ENCODE results near the gene CORO2B. TPM values are rescaled to one million over a fixed set of nuclear protein-coding genes. Genes with fewer than 3 reads are reported as not detected.

Gene CORO2B
- total RNA-seq, 1 donor from 2014 or later: 0.43 TPM

GRCh38 chr15:68699124-68699880 lies 120.5 kb downstream of the CORO2B start:
- H3K4me1 Mint-ChIP-seq (ENCODE audit: low read depth): no peaks in the 10 kb centered on the region
- H3K9me3 Mint-ChIP-seq: no peaks in the 10 kb centered on the region
- intact Hi-C loops (cut with micrococcal nuclease): no loop called here
- H3K4me3 Mint-ChIP-seq (ENCODE audit: low read depth): no peak overlapping the region
- no peaks in the 10 kb centered on the region for H3K36me3 Mint-ChIP-seq (ENCODE audit: low read depth)
- H3K27me3 Mint-ChIP-seq (ENCODE audit: low read depth): peaks cover 9% of the 10 kb centered on the region
- no peak overlapping the region for H3K27ac Mint-ChIP-seq
- DNase-seq (ENCODE audit: low spot score): no peak

GRCh38 chr15:68699881-68700454 lies 121.2 kb downstream of the CORO2B start:
- no peak for DNase-seq (ENCODE audit: low spot score)
- Mint-ChIP-seq H3K4me3 (ENCODE audit: low read depth) (no peak overlapping the region), H3K36me3 (ENCODE audit: low read depth) (no peaks in the 10 kb centered on the region), H3K27me3 (ENCODE audit: low read depth) (peaks cover 9% of the 10 kb centered on the region), H3K4me1 (ENCODE audit: low read depth) (no peaks in the 10 kb centered on the region), H3K27ac (no peak overlapping the region), H3K9me3 (no peaks in the 10 kb centered on the region)
- intact Hi-C loops (cut with micrococcal nuclease): no loop called here

DNA sequence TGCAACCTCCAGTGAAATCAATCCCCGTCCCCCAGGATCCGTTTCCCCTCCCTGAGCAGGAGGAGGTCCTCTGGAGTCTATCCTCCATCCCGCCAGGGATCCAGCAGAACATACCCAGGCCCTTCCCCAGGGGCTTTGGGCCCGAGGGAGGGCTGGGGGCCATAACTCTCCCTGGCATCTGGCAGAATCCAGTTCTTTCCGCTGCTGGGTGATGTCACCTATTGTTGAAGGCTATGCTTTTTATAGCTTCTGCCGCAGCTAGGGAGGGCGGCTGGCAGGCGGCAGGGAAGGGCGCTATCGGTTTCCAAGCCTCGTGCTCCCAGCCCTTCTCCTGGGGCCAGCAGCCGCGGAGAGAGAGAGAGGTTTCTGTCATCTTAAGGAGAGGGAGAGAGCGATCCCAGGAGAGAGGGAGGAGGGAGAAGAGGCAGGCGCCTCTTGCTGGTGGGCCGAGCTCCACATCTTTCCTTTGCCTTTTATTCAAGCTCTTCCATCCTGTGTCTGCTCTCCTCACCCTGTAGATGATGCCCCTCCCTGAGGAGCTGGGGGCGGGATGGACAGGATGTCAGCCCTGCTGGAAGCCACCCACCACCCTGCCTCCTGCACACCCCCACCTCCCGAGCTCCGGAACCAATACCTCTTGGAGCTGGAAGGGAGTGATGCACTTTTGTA lies 121.8 kb downstream of the CORO2B start:
- Mint-ChIP-seq H3K27me3 (ENCODE audit: low read depth) (peaks cover 9% of the 10 kb centered on the region), H3K4me1 (ENCODE audit: low read depth) (no peaks in the 10 kb centered on the region), H3K4me3 (ENCODE audit: low read depth) (no peak overlapping the region), H3K36me3 (ENCODE audit: low read depth) (no peaks in the 10 kb centered on the region), H3K27ac (no peak overlapping the region), H3K9me3 (no peaks in the 10 kb centered on the region)
- intact Hi-C loops (cut with micrococcal nuclease): no loop called here
- DNase-seq (ENCODE audit: low spot score): no peak

DNA sequence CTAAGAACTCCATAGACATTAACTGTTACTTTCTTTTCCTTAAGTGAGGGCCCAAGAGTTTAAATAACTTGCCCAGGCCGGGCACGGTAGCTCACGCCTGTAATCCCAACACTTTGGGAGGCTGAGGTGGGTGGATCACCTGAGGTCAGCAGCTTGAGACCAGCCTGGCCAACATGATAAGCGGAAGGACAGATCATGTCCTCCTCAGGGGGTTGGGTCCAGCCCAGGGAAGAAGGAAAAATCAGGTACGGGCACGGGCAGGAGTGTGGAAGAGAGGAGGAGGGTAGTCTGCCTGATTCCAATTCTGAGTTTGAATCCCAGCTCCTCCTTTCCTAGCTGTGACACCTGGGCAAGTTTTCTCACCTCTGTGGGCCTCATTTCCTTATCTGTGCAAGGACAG lies 123.1 kb downstream of the CORO2B start:
- H3K36me3 Mint-ChIP-seq (ENCODE audit: low read depth): no peaks in the 10 kb centered on the region
- H3K4me3 Mint-ChIP-seq (ENCODE audit: low read depth): no peak overlapping the region
- no peak overlapping the region for H3K27ac Mint-ChIP-seq
- intact Hi-C loops (cut with micrococcal nuclease): no loop called here
- H3K4me1 Mint-ChIP-seq (ENCODE audit: low read depth): no peaks in the 10 kb centered on the region
- peaks cover 11% of the 10 kb centered on the region for H3K27me3 Mint-ChIP-seq (ENCODE audit: low read depth)
- H3K9me3 Mint-ChIP-seq: no peaks in the 10 kb centered on the region
- DNase-seq (ENCODE audit: low spot score): no peak

DNA sequence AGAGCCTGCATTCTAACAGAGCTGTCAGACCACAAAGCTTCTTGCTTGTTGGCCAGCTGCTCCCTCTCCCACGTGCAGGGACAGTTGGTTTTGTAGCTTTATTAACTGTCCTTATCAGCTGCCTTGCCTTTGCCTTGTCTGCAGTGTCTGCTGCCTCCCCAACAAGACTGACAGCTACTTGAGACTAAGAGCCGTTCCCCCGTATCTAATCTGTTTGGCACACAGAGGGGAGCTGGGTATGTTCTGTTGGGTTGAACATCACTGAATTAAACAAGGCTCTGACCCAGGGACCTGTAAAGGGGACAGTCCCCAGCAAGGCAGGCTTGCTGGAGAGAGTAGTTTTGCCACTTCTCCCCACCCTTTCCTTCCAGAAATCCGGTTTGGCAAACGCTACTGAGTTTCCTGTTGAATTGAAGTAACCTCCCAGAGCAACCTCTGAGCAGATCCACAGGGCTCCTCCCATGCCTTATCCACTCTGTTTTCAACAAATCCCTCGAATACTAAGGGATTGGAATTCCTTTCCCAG lies 125.8 kb downstream of the CORO2B start:
- Mint-ChIP-seq H3K27me3 (ENCODE audit: low read depth) (peaks cover 11% of the 10 kb centered on the region), H3K36me3 (ENCODE audit: low read depth) (no peaks in the 10 kb centered on the region), H3K4me3 (ENCODE audit: low read depth) (no peak overlapping the region), H3K9me3 (no peaks in the 10 kb centered on the region), H3K27ac (no peak overlapping the region), H3K4me1 (ENCODE audit: low read depth) (no peaks in the 10 kb centered on the region)
- intact Hi-C loops (cut with micrococcal nuclease): no loop called here
- no peak for DNase-seq (ENCODE audit: low spot score)

- Mint-ChIP-seq H3K9me3 (no peaks in the 10 kb centered on the region), H3K27ac (no peak overlapping the region), H3K4me3 (ENCODE audit: low read depth) (no peak overlapping the region), H3K27me3 (ENCODE audit: low read depth) (peaks cover 11% of the 10 kb centered on the region), H3K4me1 (ENCODE audit: low read depth) (no peaks in the 10 kb centered on the region), H3K36me3 (ENCODE audit: low read depth) (no peaks in the 10 kb centered on the region)
- intact Hi-C loops (cut with micrococcal nuclease): no loop called here
- no peak for DNase-seq (ENCODE audit: low spot score)
Measured at GRCh38 chr15:68706256-68706655, 127.5 kb downstream of the CORO2B start.

DNA sequence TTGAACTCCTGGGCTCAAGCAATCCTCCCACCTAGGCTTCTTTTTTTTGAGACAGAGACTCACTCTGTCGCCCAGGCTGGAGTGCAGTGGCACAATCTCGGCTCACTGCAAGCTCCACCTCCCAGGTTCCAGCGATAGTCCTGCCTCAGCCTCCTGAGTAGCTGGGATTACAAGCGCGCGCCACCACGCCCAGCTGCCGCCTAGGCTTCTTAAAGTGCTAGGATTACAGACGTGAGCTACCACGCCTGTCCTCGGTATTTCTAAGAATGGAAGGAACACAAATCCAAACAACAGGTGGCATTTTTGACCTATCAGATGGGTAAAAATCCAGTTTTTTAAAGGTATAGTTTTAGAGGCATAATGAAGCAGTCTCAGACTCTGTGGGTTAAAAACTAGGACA lies 128.1 kb downstream of the CORO2B start:
- Mint-ChIP-seq H3K4me1 (ENCODE audit: low read depth) (no peaks in the 10 kb centered on the region), H3K36me3 (ENCODE audit: low read depth) (no peaks in the 10 kb centered on the region), H3K27ac (no peak overlapping the region), H3K27me3 (ENCODE audit: low read depth) (peaks cover 11% of the 10 kb centered on the region), H3K9me3 (no peaks in the 10 kb centered on the region), H3K4me3 (ENCODE audit: low read depth) (no peak overlapping the region)
- intact Hi-C loops (cut with micrococcal nuclease): no loop called here
- DNase-seq (ENCODE audit: low spot score): no peak

DNA sequence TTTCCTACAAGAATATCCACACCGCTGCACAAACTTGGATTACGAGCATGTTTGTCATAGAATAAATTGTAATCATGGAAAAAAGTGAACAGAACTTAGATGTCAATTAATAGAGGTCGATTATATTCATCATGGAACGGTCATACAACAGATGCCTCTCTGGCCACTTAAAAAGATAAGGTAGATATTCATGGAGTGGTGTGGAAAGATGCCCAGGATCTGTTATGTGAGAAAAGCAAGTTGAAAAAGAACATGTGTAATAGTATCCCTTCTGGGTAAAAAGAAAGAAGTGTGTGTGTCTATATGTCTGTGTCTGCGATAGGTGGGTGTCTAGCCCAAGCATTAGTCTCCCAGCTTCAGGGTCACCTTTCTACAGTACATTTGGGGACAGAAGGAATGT lies 128.6 kb downstream of the CORO2B start:
- no peaks in the 10 kb centered on the region for H3K36me3 Mint-ChIP-seq (ENCODE audit: low read depth)
- no peaks in the 10 kb centered on the region for H3K9me3 Mint-ChIP-seq
- H3K27me3 Mint-ChIP-seq (ENCODE audit: low read depth): peaks cover 11% of the 10 kb centered on the region
- H3K4me1 Mint-ChIP-seq (ENCODE audit: low read depth): no peaks in the 10 kb centered on the region
- intact Hi-C loops (cut with micrococcal nuclease): no loop called here
- no peak overlapping the region for H3K4me3 Mint-ChIP-seq (ENCODE audit: low read depth)
- DNase-seq (ENCODE audit: low spot score): no peak
- no peak overlapping the region for H3K27ac Mint-ChIP-seq

DNA sequence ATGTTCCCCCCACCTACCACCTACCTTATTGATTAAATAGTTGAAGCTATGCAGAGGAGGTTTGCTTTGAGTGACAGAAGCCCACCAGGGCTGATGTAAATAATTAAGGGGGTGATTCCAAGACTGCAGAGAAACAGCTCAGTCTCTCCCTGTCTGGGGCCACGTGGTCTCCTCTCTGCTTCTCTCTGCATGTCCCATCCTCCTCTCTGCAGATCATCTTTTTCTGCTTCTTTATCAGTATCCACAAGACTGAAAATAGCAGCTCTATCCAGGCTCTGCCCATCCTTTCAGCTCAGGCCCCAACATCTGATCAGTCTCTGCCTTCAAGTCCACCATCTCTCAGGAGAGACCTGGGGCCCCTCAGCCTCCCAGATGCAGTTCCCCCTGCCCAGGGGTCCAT lies 131.1 kb downstream of the CORO2B start:
- Mint-ChIP-seq H3K4me1 (ENCODE audit: low read depth) (no peaks in the 10 kb centered on the region), H3K27me3 (ENCODE audit: low read depth) (peaks cover 4% of the 10 kb centered on the region), H3K36me3 (ENCODE audit: low read depth) (no peaks in the 10 kb centered on the region), H3K9me3 (no peaks in the 10 kb centered on the region), H3K27ac (no peak overlapping the region), H3K4me3 (ENCODE audit: low read depth) (no peak overlapping the region)
- DNase-seq (ENCODE audit: low spot score): no peak
- intact Hi-C loops (cut with micrococcal nuclease): no loop called here

GRCh38 chr15:68710536-68710935 lies 131.7 kb downstream of the CORO2B start:
- H3K9me3 Mint-ChIP-seq: no peaks in the 10 kb centered on the region
- H3K27ac Mint-ChIP-seq: no peak overlapping the region
- H3K36me3 Mint-ChIP-seq (ENCODE audit: low read depth): no peaks in the 10 kb centered on the region

DNA sequence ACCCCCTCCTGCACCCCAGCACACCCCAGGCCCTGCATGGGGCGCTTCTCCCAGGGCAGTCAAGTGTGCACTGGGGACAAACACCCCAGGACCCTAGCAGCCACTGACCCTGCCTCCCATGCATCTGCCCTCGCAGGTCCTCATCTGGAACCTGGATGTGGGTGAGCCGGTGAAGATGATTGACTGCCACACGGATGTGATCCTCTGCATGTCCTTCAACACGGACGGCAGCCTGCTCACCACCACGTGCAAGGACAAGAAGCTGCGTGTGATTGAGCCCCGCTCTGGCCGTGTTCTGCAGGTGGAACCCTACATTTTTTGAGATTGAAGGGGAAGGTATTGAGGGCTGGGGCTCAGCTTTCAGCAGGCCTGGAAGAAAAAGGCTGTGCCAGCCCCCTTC lies 132.6 kb downstream of the CORO2B start:
- Mint-ChIP-seq H3K9me3 (no peaks in the 10 kb centered on the region), H3K27me3 (ENCODE audit: low read depth) (peaks cover 3% of the 10 kb centered on the region), H3K4me3 (ENCODE audit: low read depth) (no peak overlapping the region), H3K36me3 (ENCODE audit: low read depth) (no peaks in the 10 kb centered on the region), H3K27ac (no peak overlapping the region), H3K4me1 (ENCODE audit: low read depth) (no peaks in the 10 kb centered on the region)
- intact Hi-C loops (cut with micrococcal nuclease): no loop called here
- DNase-seq (ENCODE audit: low spot score): no peak

More at GRCh38 chr15:68710536-68710935, 131.7 kb downstream of the CORO2B start:
- no peak overlapping the region for H3K4me3 Mint-ChIP-seq (ENCODE audit: low read depth)
- DNase-seq (ENCODE audit: low spot score): no peak
- H3K4me1 Mint-ChIP-seq (ENCODE audit: low read depth): no peaks in the 10 kb centered on the region
- intact Hi-C loops (cut with micrococcal nuclease): no loop called here
- H3K27me3 Mint-ChIP-seq (ENCODE audit: low read depth): peaks cover 4% of the 10 kb centered on the region

- H3K9me3 Mint-ChIP-seq: no peaks in the 10 kb centered on the region
Measured at GRCh38 chr15:68712886-68713285, 134.1 kb downstream of the CORO2B start.

DNA sequence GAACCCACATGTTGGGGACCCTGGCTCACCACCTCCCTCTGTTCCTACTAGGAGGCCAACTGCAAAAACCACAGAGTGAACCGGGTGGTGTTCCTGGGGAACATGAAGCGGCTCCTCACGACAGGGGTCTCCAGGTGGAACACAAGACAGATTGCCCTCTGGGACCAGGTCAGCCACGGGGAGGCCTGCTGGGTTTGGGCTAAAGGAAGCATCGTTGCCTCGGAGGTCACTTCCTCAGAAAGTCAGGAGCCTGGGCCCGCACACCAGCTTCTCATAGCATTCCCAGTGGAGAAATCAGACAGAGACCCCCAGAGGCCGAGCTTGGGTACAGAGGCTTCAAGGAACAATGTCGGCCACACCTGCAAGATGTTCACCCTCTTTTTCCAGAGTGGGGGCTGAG lies 135.1 kb downstream of the CORO2B start:
- Mint-ChIP-seq H3K36me3 (ENCODE audit: low read depth) (no peaks in the 10 kb centered on the region), H3K27me3 (ENCODE audit: low read depth) (peaks cover 8% of the 10 kb centered on the region), H3K27ac (no peak overlapping the region), H3K9me3 (no peaks in the 10 kb centered on the region), H3K4me3 (ENCODE audit: low read depth) (no peak overlapping the region), H3K4me1 (ENCODE audit: low read depth) (peaks cover 2% of the 10 kb centered on the region)
- intact Hi-C loops (cut with micrococcal nuclease): no loop called here
- DNase-seq (ENCODE audit: low spot score): no peak

More at GRCh38 chr15:68712886-68713285, 134.1 kb downstream of the CORO2B start:
- intact Hi-C loops (cut with micrococcal nuclease): no loop called here
- no peak for DNase-seq (ENCODE audit: low spot score)
- peaks cover 2% of the 10 kb centered on the region for H3K4me1 Mint-ChIP-seq (ENCODE audit: low read depth)
- H3K27ac Mint-ChIP-seq: no peak overlapping the region
- no peaks in the 10 kb centered on the region for H3K36me3 Mint-ChIP-seq (ENCODE audit: low read depth)
- no peak overlapping the region for H3K4me3 Mint-ChIP-seq (ENCODE audit: low read depth)
- peaks cover 8% of the 10 kb centered on the region for H3K27me3 Mint-ChIP-seq (ENCODE audit: low read depth)
